GM18858 (cell line): ENCODE data around the gene ACOXL.

Experiments used
- ATAC-seq: cut with Tn5 transposase; IDR thresholded peaks from one replicate; pipeline ENCODE4 v1.9.1; 2021; ENCODE audit not compliant: unreplicated experiment

The ACOXL gene

GRCh38 chr2:110904779-110905148 is 172.4 kb downstream of the ACOXL start:
- no peak for ATAC-seq

- no peak for ATAC-seq
Measured at GRCh38 chr2:110905217-110905616, 172.8 kb downstream of the ACOXL start.

GRCh38 chr2:110906613-110907298 is 174.4 kb downstream of the ACOXL start:
- ATAC-seq, result no peak

GRCh38 chr2:110909501-110909900 is 177.1 kb downstream of the ACOXL start:
- ATAC-seq, result no peak

- no peak for ATAC-seq
Measured at GRCh38 chr2:110910423-110910822, 178.1 kb downstream of the ACOXL start.

- ATAC-seq, result no peak
Measured at GRCh38 chr2:110919738-110920137, 187.4 kb downstream of the ACOXL start.

GRCh38 chr2:110925479-110925878 is 193.1 kb downstream of the ACOXL start:
- ATAC-seq, result no peak

GRCh38 chr2:110927526-110927925 is 195.2 kb downstream of the ACOXL start:
- ATAC-seq, result no peak

- ATAC-seq, result no peak
Measured at GRCh38 chr2:110929528-110929927, 197.2 kb downstream of the ACOXL start.

- no peak for ATAC-seq
Measured at GRCh38 chr2:110931648-110932047, 199.3 kb downstream of the ACOXL start.

- ATAC-seq, result no peak
Measured at GRCh38 chr2:110933420-110933819, 201.0 kb downstream of the ACOXL start.

- no peak for ATAC-seq
Measured at GRCh38 chr2:110934948-110935347, 202.6 kb downstream of the ACOXL start.

- ATAC-seq, result no peak
Measured at GRCh38 chr2:110940376-110940910, 208.1 kb downstream of the ACOXL start.

GRCh38 chr2:110941226-110941625 is 208.9 kb downstream of the ACOXL start:
- no peak for ATAC-seq

- ATAC-seq, result no peak
Measured at GRCh38 chr2:110943070-110943634, 210.8 kb downstream of the ACOXL start.

GRCh38 chr2:110946902-110947301 is 214.5 kb downstream of the ACOXL start:
- ATAC-seq, result no peak

- no peak for ATAC-seq
Measured at GRCh38 chr2:110948027-110948674, 215.8 kb downstream of the ACOXL start.

GRCh38 chr2:110950281-110950680 is 217.9 kb downstream of the ACOXL start:
- ATAC-seq, result no peak

- no peak for ATAC-seq
Measured at GRCh38 chr2:110955045-110955444, 222.7 kb downstream of the ACOXL start.

GRCh38 chr2:110955556-110955955 is 223.2 kb downstream of the ACOXL start:
- no peak for ATAC-seq

- no peak for ATAC-seq
Measured at GRCh38 chr2:110957293-110957692, 224.9 kb downstream of the ACOXL start.
